Measurements from ENCODE around the gene MRPL58.

- no peak for TF ChIP-seq POLR2A (IDR thresholded peaks at IDR 0.05; ENCODE audit: low read length)
- no peak for TF ChIP-seq GATA1 (IDR thresholded peaks at IDR 0.05; ENCODE audit: low read depth, low read length)
These were observed 8.1 kb upstream of the MRPL58 start for GRCh38 chr17:75004371-75004770.
